Mammary epithelial cell (primary cell): ENCODE measurements around the gene CHST14.

Experiments used
- CTCF ChIP-seq, 2 donors: IDR thresholded peaks in 1 of 2; conservative IDR thresholded peaks in 1 of 2; 2 replicates each; pipeline ENCODE4 v1.5.1; 2011 to 2012; ENCODE audit warnings: inconsistent platforms in 2 of 2, low read length in 2 of 2, mild to moderate bottlenecking in 2 of 2, control low read depth in 1 of 2, low read depth in 1 of 2; ENCODE audit not compliant: insufficient read depth in 1 of 2; ENCODE audit errors: extremely low read depth in 1 of 2
- EZH2 ChIP-seq: IDR thresholded peaks from 2 replicates; pipeline ENCODE4 v1.6.1; 2012; ENCODE audit warnings: low read length, inconsistent platforms, borderline replicate concordance

- no peak for TF ChIP-seq CTCF (conservative IDR thresholded peaks at IDR 0.05 in 1 of 2, IDR thresholded peaks at IDR 0.05 in 1 of 2; ENCODE audit: extremely low read depth in 1 of 2, insufficient read depth in 1 of 2, low read depth in 1 of 2, low read length in 2 of 2)
- TF ChIP-seq EZH2 = no peak
Measured at GRCh38 chr15:40452296-40453090, 18.3 kb upstream of the CHST14 start.
